GM23248 (cell line): ENCODE results near the gene KLHL2.

Source experiments
- EZH2 ChIP-seq: fragments of 200-600 bp; sonication (generic); IDR thresholded peaks from 2 replicates; pipeline ENCODE4 v1.6.1; 2018; ENCODE audit warnings: antibody characterized with exemption, mild to moderate bottlenecking; ENCODE audit not compliant: insufficient read depth, poor library complexity, severe bottlenecking
- EZH2phosphoT487 ChIP-seq: fragments of 200-600 bp; sonication (generic); IDR thresholded peaks from 2 replicates; pipeline ENCODE4 v1.6.1; 2018; ENCODE audit warnings: antibody characterized with exemption, moderate library complexity, mild to moderate bottlenecking, low read depth; ENCODE audit not compliant: insufficient read depth

- no peak for TF ChIP-seq EZH2phosphoT487
- TF ChIP-seq EZH2: no peak
These were observed 101.2 kb downstream of the KLHL2 start for GRCh38 chr4:165308606-165309005.
